ENCODE results near the gene SRF. TPM values are rescaled to one million over a fixed set of nuclear protein-coding genes. Genes with fewer than 3 reads are reported as not detected.

SRF gene
- total RNA-seq (2021) (22.0 and 25.4 TPM in 2 replicates), Bru-seq, nascent RNA (percentile 77 among the genes with signal in this experiment), BruChase-seq, experiment 1, labeled RNA remaining after a 2-hour chase (percentile 84 among the genes with signal in this experiment), BruChase-seq, experiment 2, labeled RNA remaining after a 6-hour chase (percentile 96 among the genes with signal in this experiment)
- long read RNA-seq, full-length matches to known transcripts = 18 of 29 reads
- long read RNA-seq, partial matches to known transcripts = 0 of 29 reads
- long read RNA-seq, other reads (novel, unspliced or antisense) = 11 of 29 reads

GRCh38 chr6:43170931-43171706 lies at the start of gene SRF:
Gene SRF, plus strand, starts transcription at chr6:43171269. Its CDS starts 388 bp downstream, at chr6:43171657.
- POLR2A ChIA-PET (ENCODE audit: unreplicated experiment) = interaction anchor here (0.5 to 1.0 kb wide), 7 partner anchors 30 to 1125 kb away, joined by 3 to 8 read pairs (median 4); partner anchors contain the start of gene CUL7

GRCh38 chr6:43122146-43122545 lies 48.9 kb upstream of the SRF start:
- Histone ChIP-seq H3K9me2 (ENCODE audit: insufficient read depth) (no peaks in the 10 kb centered on the region), H3K4me3 (no peak overlapping the region), H3K79me2 (ENCODE audit: low read depth) (peaks cover 58% of the 10 kb centered on the region), H3K27ac (peak overlapping the region; percentile 91), H2AFZ (no peak overlapping the region), H3K4me1 (replicated peaks; ENCODE audit: insufficient read depth) (peaks cover 35% of the 10 kb centered on the region), H4K20me1 (ENCODE audit: insufficient read depth) (no peaks in the 10 kb centered on the region), H3K27me3 (ENCODE audit: insufficient read depth, low read depth) (no peaks in the 10 kb centered on the region), H3K4me2 (peak overlapping the region; percentile 80), H3K9me3 (ENCODE audit: insufficient read depth, low read depth) (no peaks in the 10 kb centered on the region), H3K36me3 (ENCODE audit: low read depth) (no peaks in the 10 kb centered on the region), H3F3A (ENCODE audit: insufficient read depth, low read depth) (peaks cover 29% of the 10 kb centered on the region; the same call in 1 of the 2 replicates)
- ChIA-PET CTCF (no interaction called here), POLR2A (ENCODE audit: unreplicated experiment) (no interaction called here)
- intact Hi-C loops (cut with micrococcal nuclease; ENCODE audit: unreplicated experiment) = no loop called here
- TF ChIP-seq EZH2 (IDR thresholded peaks at IDR 0.05; ENCODE audit: low read depth) = no peak
- TF ChIP-seq CTCF (conservative IDR thresholded peaks at IDR 0.05) = no peak
- no peak for DNase-seq
- no TSS peak for BruUV-seq (replicated peaks)

More at GRCh38 chr6:43170931-43171706, at the start of gene SRF:
- H3K79me2 ChIP-seq (ENCODE audit: low read depth) = peaks cover 36% of the 10 kb centered on the region
- TF ChIP-seq EZH2 (IDR thresholded peaks at IDR 0.05; ENCODE audit: low read depth) (no peak), CTCF (conservative IDR thresholded peaks at IDR 0.05) (peak; percentile 53)
- H3K4me3 ChIP-seq = peak within 1 kb of the TSS; percentile 93
- H3K4me2 ChIP-seq = peak within 1 kb of the TSS; percentile 96
- H3K27ac ChIP-seq = peak within 1 kb of the TSS; percentile 72
- H3K36me3 ChIP-seq (ENCODE audit: low read depth) = peaks cover 9% of the 10 kb centered on the region; the same call in 1 of the 2 replicates
- H4K20me1 ChIP-seq (ENCODE audit: insufficient read depth) = peaks cover 9% of the 10 kb centered on the region; the same call in 1 of the 2 replicates
- TSS peak; percentile 6 for BruUV-seq (replicated peaks)
- no peaks in the 10 kb centered on the region for H3K9me2 ChIP-seq (ENCODE audit: insufficient read depth)
- CTCF ChIA-PET = interaction anchor here (0.7 to 1.0 kb wide), 3 partner anchors 11 to 117 kb away, joined by 3 to 5 read pairs (median 3); partner anchors contain the start of genes CUL9 and DNPH1
- H2AFZ ChIP-seq = peak within 1 kb of the TSS; percentile 94
- DNase-seq = peak; percentile 98 to 99
- intact Hi-C loops (cut with micrococcal nuclease; ENCODE audit: unreplicated experiment) = loop anchor here (2.0 to 10.0 kb wide), 5 partner anchors 112 to 456 kb away; partner anchors contain the start of genes CNPY3, GTPBP2, KLC4 and MRPL2
- H3K9me3 ChIP-seq (ENCODE audit: insufficient read depth, low read depth) = no peaks in the 10 kb centered on the region
- no peaks in the 10 kb centered on the region for H3K27me3 ChIP-seq (ENCODE audit: insufficient read depth, low read depth)
- H3F3A ChIP-seq (ENCODE audit: insufficient read depth, low read depth) = peaks cover 29% of the 10 kb centered on the region
- peaks cover 29% of the 10 kb centered on the region for H3K4me1 ChIP-seq (replicated peaks; ENCODE audit: insufficient read depth)

- POLR2A ChIA-PET (ENCODE audit: unreplicated experiment) = no interaction called here
- no peak overlapping the region for H3K4me3 ChIP-seq
- peaks cover 58% of the 10 kb centered on the region for H3K79me2 ChIP-seq (ENCODE audit: low read depth)
Observed at GRCh38 chr6:43123461-43124314, 47.4 kb upstream of the SRF start.

More at GRCh38 chr6:43123461-43124314, 47.4 kb upstream of the SRF start:
- no peaks in the 10 kb centered on the region for H3K36me3 ChIP-seq (ENCODE audit: low read depth)
- H3K27me3 ChIP-seq (ENCODE audit: insufficient read depth, low read depth) = no peaks in the 10 kb centered on the region
- TF ChIP-seq CTCF (conservative IDR thresholded peaks at IDR 0.05) (no peak), EZH2 (IDR thresholded peaks at IDR 0.05; ENCODE audit: low read depth) (no peak)
- H3K4me1 ChIP-seq (replicated peaks; ENCODE audit: insufficient read depth) = peaks cover 35% of the 10 kb centered on the region
- H3K27ac ChIP-seq = no peak overlapping the region
- BruUV-seq (replicated peaks) = no TSS peak
- H3K4me2 ChIP-seq = no peak overlapping the region
- H3F3A ChIP-seq (ENCODE audit: insufficient read depth, low read depth) = peaks cover 29% of the 10 kb centered on the region; the same call in 1 of the 2 replicates
- H3K9me3 ChIP-seq (ENCODE audit: insufficient read depth, low read depth) = no peaks in the 10 kb centered on the region
- no peak overlapping the region for H2AFZ ChIP-seq
- DNase-seq = no peak
- intact Hi-C loops (cut with micrococcal nuclease; ENCODE audit: unreplicated experiment) = no loop called here
- CTCF ChIA-PET = no interaction called here
- H4K20me1 ChIP-seq (ENCODE audit: insufficient read depth) = no peaks in the 10 kb centered on the region
- no peaks in the 10 kb centered on the region for H3K9me2 ChIP-seq (ENCODE audit: insufficient read depth)
